WERI-Rb-1 (cell line): ENCODE data around the gene BIN2.
A peak's percentile ranks its signal among the peaks of the same experiment; 100 is the strongest.

Experiments
- DNase-seq: peaks from one replicate; pipeline ENCODE4 v3.0.0-alpha.2; 2020
- H3K27ac ChIP-seq: fragments of 250-450 bp; sonication (Bioruptor Pico); 2 replicates; pipeline ENCODE4 v1.5.1; 2020; ENCODE audit warnings: mild to moderate bottlenecking, moderate library complexity
- H3K27me3 ChIP-seq: fragments of 250-450 bp; sonication (Bioruptor Pico); 2 replicates; pipeline ENCODE4 v1.5.1; 2021; ENCODE audit warnings: mild to moderate bottlenecking, low read depth, moderate library complexity; ENCODE audit not compliant: insufficient read depth, severe bottlenecking
- H3K36me3 ChIP-seq: fragments of 250-450 bp; sonication (Bioruptor Pico); 2 replicates; pipeline ENCODE4 v1.5.1; 2020; ENCODE audit warnings: mild to moderate bottlenecking, moderate library complexity
- H3K4me3 ChIP-seq: 2 replicates; pipeline ENCODE4 v1.5.1; 2011; ENCODE audit warnings: low read depth, mild to moderate bottlenecking, control low read depth, low read length
- H3K9me3 ChIP-seq: fragments of 250-450 bp; sonication (Bioruptor Pico); 2 replicates; pipeline ENCODE4 v1.5.1; 2021; ENCODE audit warnings: mild to moderate bottlenecking, moderate library complexity; ENCODE audit not compliant: severe bottlenecking
- TF ChIP-seq, protein P1 (sequence below): IDR thresholded peaks from 2 replicates; pipeline ENCODE4 v1.5.1; 2011; ENCODE audit warnings: low read depth, mild to moderate bottlenecking, control low read depth, inconsistent platforms, low read length

Gene BIN2

DNA sequence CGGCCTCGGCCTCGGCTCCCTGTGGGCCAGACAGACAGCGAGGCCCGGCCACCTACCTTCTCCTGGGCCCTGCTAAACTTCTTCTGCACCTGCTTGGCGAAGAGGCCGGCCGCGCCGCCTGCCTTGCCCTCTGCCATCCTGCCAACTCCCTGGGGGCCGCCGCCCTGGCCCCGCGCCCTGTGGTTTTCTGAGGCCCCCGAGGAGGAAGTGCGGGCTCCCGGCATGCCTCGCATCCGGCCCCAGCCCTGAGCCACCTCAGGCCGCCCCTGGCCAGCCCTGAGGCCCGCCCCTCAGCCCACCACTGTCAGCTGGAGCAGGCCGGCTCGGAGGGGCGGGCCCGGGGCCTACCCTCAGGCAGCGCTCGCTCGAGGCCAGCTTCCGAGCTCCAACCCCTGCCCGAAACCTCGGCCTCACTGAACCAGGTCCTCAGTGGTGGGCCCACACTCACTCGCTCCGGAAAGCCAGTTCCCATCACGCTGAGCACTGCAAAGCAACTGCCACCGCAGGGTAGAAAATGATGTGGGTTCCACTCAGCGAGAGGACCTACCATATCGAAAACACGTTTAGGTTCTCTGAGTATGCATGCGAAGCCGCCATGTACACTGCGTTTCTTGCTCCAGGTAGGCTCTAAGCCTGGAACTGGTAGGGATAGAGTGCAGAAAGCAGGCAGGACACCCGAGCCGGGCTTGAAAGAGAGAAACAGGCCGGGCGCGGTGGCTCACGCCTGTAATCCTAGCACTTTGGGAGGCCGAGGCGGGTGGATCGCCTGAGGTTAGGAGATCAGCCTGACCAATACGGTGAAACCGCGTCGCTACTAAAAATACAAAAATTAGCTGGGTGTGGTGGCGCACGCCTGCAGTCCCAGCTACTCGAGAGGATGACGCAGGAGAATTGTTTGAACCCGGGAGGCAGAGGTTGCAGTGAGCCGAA, at the start of gene BIN2:
TSS of gene BIN2 (minus strand) at position 209 of the 930 bp plus-strand sequence. CDS start at position 137, 72 bp downstream.
- H3K27ac ChIP-seq = no peak within 1 kb of the TSS
- H3K36me3 ChIP-seq = no peaks in the 10 kb centered on the region
- no peak within 1 kb of the TSS for H3K4me3 ChIP-seq
- no peaks in the 10 kb centered on the region for H3K9me3 ChIP-seq
- no peaks in the 10 kb centered on the region for H3K27me3 ChIP-seq
- TF ChIP-seq, protein P1, sequence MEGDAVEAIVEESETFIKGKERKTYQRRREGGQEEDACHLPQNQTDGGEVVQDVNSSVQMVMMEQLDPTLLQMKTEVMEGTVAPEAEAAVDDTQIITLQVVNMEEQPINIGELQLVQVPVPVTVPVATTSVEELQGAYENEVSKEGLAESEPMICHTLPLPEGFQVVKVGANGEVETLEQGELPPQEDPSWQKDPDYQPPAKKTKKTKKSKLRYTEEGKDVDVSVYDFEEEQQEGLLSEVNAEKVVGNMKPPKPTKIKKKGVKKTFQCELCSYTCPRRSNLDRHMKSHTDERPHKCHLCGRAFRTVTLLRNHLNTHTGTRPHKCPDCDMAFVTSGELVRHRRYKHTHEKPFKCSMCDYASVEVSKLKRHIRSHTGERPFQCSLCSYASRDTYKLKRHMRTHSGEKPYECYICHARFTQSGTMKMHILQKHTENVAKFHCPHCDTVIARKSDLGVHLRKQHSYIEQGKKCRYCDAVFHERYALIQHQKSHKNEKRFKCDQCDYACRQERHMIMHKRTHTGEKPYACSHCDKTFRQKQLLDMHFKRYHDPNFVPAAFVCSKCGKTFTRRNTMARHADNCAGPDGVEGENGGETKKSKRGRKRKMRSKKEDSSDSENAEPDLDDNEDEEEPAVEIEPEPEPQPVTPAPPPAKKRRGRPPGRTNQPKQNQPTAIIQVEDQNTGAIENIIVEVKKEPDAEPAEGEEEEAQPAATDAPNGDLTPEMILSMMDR = no peak
- DNase-seq = no peak

DNA sequence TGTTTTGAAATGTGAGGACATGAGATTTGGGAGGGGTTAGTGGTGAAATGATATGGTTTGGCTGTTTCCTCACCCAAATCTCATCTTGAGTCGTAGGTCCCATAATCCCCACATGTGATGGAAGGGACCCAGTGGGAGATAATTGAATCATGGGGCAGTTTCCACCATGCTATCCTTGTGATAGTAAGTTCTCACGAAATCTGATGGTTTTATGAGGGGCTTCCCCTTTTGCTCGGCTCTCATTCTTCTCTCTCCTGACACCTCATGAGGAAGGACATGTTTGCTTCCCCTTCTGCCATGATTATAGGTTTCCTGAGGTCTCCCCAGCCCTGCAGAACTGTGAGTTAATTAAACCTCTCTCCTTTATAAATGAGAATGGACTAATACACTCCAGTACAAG, 49.2 kb upstream of the BIN2 start:
- H3K9me3 ChIP-seq = no peaks in the 10 kb centered on the region
- H3K36me3 ChIP-seq = no peaks in the 10 kb centered on the region
- TF ChIP-seq, protein P1 = no peak
- H3K27ac ChIP-seq = no peak overlapping the region
- H3K27me3 ChIP-seq = no peaks in the 10 kb centered on the region
- H3K4me3 ChIP-seq = no peak overlapping the region
- no peak for DNase-seq

DNA sequence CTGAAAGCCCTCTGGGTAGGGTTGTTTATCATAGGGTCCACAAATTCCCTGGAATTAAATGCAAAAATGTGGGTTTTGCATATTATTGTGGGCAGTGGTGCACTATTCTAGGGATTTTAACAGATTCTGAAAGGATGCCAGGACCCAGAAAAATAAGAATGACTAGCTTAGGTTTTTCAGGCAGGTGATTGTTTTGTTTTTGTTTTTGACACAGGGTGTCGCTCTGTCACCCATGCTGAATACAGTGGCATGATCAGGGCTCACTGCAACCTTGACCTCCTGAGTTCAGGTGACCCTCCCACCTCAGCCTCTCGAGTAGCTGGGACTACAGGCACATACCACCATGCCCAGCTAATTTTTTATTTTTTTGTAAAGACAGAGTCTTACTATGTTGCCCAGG, 48.0 kb upstream of the BIN2 start:
- no peak overlapping the region for H3K4me3 ChIP-seq
- H3K9me3 ChIP-seq = no peaks in the 10 kb centered on the region
- H3K36me3 ChIP-seq = no peaks in the 10 kb centered on the region
- no peak for DNase-seq
- H3K27ac ChIP-seq = no peak overlapping the region
- TF ChIP-seq, protein P1 = no peak
- H3K27me3 ChIP-seq = no peaks in the 10 kb centered on the region

DNA sequence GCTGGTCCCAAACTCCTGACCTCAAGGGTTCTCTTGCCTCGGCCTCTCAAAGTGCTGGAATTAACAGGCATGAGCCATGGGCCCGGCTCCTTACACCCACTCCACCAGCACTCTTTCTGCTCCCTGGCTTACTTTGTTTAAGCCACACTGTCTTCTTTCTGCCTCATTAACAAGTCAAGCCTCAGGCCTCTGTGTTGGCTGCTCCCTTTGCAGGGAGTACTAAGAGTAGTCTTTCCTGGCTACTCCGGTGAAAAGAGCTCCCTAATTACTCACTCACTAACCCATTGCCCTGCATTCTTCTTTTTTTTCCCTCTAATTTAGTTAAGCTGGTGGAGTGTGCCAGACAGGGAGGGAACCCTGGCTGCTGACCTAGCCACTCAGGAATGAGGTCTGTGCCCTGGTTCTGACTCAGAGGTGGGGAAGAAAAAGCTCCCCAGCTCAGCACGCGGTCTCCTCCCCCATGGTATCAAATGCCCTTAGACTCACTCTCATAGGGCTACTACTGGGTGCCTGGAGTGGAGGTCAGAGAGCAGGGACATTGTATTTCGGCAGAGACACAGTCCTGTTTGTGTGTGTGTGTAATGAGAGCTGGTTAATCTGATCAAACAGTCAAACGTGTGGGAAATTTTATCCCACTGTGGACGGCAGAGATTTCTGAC, 47.5 kb upstream of the BIN2 start:
- DNase-seq = peak; percentile 42
- H3K27me3 ChIP-seq = no peaks in the 10 kb centered on the region
- TF ChIP-seq, protein P1 = no peak
- H3K27ac ChIP-seq = no peak overlapping the region
- H3K4me3 ChIP-seq = no peak overlapping the region
- H3K9me3 ChIP-seq = no peaks in the 10 kb centered on the region
- no peaks in the 10 kb centered on the region for H3K36me3 ChIP-seq

DNA sequence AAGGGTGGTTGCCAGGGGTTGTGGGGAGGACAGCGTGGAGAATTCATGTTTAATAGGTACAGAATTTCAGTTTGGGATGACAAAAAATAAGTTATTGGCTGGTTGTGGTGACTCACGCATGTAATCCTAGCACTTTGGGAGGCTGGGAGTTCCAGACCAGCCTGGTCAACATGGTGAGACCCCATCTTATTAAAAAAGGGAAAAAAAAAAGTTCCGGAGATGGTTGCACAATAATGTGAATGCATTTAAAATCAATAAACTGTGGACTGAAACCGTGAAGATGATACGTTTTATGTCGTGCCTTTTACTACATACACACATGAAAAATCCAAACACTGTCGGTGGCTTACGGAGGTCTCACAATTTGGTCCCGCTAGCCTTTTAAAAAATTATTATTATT, 46.7 kb upstream of the BIN2 start:
- H3K4me3 ChIP-seq = no peak overlapping the region
- H3K36me3 ChIP-seq = no peaks in the 10 kb centered on the region
- H3K27me3 ChIP-seq = no peaks in the 10 kb centered on the region
- H3K27ac ChIP-seq = no peak overlapping the region
- TF ChIP-seq, protein P1 = no peak
- no peak for DNase-seq
- no peaks in the 10 kb centered on the region for H3K9me3 ChIP-seq
